GM21717 (cell line): ENCODE data around the gene DSCAM.

ENCODE experiments used
- ATAC-seq: cut with Tn5 transposase; IDR thresholded peaks from one replicate; pipeline ENCODE4 v1.9.1; 2021; ENCODE audit warnings: mild to moderate bottlenecking, moderate library complexity; ENCODE audit not compliant: unreplicated experiment

Gene DSCAM

GRCh38 chr21:39966786-39967185, 880.2 kb downstream of the DSCAM start:
- no peak for ATAC-seq

GRCh38 chr21:39965026-39965425, 881.9 kb downstream of the DSCAM start:
- ATAC-seq = no peak

- ATAC-seq = no peak
Measured at GRCh38 chr21:39961251-39961650, 885.7 kb downstream of the DSCAM start.
